ENCODE results near the gene ATP4B.

The ATP4B gene

DNA sequence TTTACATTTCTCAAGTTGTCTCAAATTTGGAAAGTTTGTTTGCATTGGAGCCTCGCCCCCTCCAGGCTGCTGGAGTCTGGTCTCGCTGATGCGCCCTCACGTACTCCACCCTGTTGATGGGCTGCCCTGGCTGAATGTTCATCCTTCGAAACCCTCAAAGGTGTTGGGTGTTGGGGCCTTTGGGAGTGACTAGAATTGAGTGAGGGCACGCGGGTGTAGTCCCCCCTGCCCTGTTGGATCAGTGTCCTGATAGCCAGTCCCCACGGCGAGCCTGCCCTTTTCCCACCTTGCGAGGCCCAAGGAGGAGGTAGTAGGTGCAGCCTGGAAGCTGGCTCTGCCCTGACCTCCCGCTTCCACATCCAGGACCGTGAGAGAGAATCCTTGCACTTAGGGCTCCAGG, 58.6 kb downstream of the ATP4B start:
- in situ Hi-C loops (cut with HindIII; ENCODE audit: low pct_ligation_motif_present, low pct_unique_long_range_greater_than_20kb, low sequenced_read_pairs): no loop called here
- no peak for DNase-seq
